HG03460 (cell line): ENCODE measurements around the gene RPGRIP1L.
"Not testable (repeated sequence)": the region's sequence is repeated elsewhere in the genome, so short reads cannot be mapped to it uniquely, and the experiment has no call there.

Source experiments
- ATAC-seq: cut with Tn5 transposase; IDR thresholded peaks from one replicate; pipeline ENCODE4 v1.9.1; 2021; ENCODE audit not compliant: unreplicated experiment

The RPGRIP1L gene

DNA sequence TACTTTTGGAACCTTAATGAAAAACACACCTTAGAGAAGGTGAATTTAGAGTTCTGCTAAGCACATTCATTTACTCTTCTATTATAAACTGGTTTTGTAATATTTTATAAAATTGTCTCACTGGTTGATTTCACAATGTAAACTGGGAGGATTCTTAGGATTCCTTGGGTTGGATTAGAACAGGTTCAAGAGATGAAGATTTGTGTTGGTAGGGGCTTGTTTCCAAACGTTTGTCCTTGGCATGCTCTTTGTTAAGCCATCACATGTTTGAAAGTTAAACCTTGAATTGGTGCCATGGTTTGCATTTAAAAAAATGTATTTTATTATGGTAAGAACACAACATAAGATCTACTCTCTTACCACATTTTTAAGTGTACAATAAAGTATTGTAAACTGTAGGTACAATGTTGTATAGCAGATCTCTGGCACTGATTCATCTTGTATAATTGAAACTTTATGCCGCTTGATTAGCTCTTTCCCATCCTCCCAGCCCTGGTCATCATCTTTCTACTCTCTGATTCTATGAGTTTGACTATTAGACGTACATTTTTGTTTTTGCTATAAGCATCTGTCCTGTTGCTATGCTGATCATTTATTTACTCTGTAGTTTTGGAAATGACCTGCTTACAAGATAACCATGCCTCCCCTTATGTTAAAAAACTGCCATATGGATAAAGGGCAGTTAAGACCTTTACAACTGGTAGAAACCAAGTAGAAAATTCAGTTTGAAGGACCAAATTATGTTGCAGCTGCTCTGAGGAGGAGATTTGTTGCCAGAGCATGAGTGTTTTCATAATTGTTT, 9.9 kb upstream of the RPGRIP1L start:
- ATAC-seq: no peak

GRCh38 chr16:53712065-53712464, 8.4 kb upstream of the RPGRIP1L start:
- ATAC-seq: no peak

GRCh38 chr16:53711390-53711789, 7.7 kb upstream of the RPGRIP1L start:
- ATAC-seq: no peak

GRCh38 chr16:53708490-53708889, 4.8 kb upstream of the RPGRIP1L start:
- ATAC-seq: no peak

DNA sequence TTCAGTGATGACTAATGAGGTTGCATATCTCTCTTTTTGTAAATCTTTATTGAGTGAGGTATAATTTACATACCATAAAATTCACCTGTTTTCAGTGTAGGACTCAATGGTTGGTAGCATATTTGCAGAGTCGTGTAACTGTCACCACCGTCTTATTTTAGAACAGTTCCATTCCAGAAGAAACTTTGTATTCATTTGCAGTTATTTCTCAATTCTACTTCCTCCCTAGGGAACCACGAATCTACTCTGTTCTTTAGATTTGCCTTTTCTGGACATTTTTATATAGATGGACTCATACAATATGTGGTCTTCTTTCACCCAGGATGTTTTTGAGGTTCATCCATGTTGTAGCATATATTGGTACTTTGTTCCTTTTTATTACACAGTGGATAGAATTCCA, 4.0 kb upstream of the RPGRIP1L start:
- no peak for ATAC-seq

DNA sequence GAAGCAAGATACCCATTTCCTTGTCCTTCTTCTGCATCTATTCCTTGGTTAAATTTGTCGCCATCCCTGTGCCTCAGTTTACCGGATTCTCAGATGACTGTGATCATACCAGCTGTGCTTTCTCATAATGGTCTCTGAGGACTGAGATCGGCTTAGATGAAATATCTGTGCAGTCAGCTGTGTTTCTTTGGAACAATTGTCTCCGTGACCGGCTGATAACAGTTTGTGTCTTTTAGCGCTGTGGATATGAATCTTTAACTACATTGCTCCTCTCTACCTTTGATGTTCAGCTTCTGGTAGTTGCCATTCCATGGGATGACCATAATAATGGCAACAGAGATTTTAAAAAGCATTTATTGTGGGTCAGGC, 770 bp upstream of the RPGRIP1L start:
- no peak for ATAC-seq

GRCh38 chr16:53698271-53698670, 5.4 kb downstream of the RPGRIP1L start:
- ATAC-seq: not testable (repeated sequence)

GRCh38 chr16:53695070-53695469, 8.6 kb downstream of the RPGRIP1L start:
- no peak for ATAC-seq

DNA sequence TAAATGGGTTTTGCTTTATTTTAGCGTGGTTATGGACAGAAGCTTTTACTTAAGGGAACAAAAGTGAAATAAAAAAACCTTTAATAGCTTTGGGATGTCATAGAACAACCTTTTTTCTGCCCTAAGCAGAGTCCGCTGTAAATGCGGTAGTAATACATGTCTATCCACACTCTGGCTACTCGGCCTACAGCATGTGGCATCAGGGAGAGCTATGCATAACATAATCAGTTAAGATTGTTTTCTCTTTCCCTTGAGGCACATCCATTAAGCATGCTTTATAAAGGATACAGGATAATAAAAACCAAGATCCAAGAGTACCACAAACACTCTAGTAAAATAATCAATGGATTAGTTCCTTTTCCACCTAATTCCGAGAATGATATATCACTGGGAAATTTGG, 10.3 kb downstream of the RPGRIP1L start:
- ATAC-seq: no peak

DNA sequence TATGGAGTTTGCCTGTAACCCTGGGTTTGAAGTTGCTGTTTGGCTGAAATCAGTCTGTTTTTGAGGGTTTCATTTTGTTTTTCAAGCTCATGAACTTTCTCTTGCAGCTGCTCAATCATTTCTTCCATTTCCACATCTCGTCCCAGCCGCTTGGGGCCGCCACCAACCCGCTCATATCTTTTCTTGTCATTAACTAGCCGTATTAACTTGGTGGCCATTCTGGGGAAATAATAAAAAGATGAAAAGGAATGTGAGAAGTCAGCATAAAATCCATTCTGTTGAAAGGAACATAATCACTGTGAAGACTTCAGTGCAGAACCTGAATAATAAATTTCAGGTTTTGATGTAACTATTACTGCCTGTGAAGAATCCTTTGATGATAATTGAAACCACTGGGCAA, 11.5 kb downstream of the RPGRIP1L start:
- no peak for ATAC-seq

DNA sequence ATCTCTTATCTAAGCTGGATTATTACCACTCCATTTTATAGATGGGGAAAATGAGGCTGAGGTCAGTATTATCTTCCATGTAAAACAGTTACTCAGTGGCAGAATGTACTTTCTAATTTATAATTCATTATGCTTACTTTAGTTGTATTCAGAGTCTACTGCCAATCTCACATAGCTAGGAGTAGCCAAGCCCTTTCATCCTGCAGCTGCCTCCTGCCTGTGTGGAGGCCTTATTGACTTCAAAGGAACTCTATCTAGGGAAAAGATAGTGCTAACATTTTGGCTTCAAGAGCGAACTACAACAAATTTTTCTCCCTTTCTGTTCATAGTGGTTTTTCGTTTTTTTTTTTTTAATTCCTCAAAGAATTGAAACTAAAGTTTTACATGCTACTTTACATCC, 12.9 kb downstream of the RPGRIP1L start:
- ATAC-seq: no peak

- ATAC-seq: no peak
Observed at GRCh38 chr16:53689636-53690035, 14.0 kb downstream of the RPGRIP1L start.

GRCh38 chr16:53686710-53687109, 16.9 kb downstream of the RPGRIP1L start:
- ATAC-seq: no peak

DNA sequence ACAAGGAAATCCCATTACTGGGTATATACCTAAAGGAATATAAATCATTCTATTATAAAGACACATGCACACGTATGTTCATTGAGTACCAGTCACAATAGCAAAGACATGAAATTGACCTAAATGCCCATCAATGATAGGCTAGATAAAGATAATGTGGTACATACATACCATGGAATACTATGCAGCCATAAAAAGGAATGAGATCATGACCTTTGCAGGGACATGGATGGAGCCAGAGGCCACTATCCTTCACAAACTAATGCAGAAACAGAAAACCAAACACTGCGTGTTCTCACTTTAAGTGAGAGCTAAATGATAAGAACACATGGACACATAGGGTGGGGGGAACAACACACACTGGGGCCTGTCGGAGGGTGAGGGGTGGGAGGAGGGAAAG, 18.3 kb downstream of the RPGRIP1L start:
- ATAC-seq: not testable (repeated sequence)

- no peak for ATAC-seq
Observed at GRCh38 chr16:53681354-53681753, 22.3 kb downstream of the RPGRIP1L start.

- ATAC-seq: no peak
Observed at GRCh38 chr16:53680756-53681155, 22.9 kb downstream of the RPGRIP1L start.

DNA sequence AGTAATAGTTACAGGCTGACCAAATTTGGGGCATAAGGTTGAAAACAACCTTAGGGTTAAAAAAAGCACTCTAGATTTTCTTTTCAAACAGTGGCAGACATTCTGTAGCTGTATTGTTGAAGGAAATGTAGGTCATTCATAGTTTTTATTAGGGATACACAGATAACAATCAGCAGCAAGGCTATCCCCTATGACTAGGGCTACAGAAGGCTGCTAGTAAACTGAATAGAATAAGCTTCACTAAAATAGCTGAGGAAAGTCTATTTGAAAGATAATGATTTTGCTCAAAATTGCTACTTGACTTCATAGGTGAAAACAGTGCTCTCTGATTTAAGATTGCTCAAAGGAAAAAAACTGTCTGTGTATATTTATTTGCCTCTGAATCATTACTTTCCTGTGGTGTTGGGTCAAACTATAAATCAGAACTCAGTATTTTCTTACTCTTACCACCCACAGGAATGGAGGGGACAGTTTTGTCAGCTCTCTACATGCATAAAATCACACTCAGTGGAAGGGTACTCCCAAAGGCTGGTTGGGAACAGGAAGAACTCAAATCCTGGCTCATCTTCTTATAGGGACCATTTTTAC, 24.8 kb downstream of the RPGRIP1L start:
- ATAC-seq: no peak

DNA sequence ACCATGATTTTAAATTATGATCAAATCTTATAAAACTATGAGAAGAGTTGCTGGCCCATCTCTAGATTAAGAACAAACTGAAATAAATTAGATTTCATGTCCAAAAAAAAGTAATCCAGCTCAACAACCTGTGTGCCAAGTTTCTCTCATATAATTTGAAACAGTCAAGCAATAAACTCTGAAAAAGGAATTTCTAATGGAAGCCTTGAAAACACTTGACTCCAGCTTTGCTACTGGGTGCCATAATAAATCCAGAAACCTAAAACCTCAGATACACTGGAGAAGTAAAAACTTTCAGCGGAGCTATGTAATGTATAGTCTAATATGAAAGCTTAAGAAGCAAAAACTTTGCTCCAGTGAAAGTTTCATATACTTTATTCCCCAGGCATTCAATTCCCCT, 25.5 kb downstream of the RPGRIP1L start:
- no peak for ATAC-seq

- no peak for ATAC-seq
Observed at GRCh38 chr16:53673189-53673588, 30.5 kb downstream of the RPGRIP1L start.

- no peak for ATAC-seq
Observed at GRCh38 chr16:53672461-53672860, 31.2 kb downstream of the RPGRIP1L start.

DNA sequence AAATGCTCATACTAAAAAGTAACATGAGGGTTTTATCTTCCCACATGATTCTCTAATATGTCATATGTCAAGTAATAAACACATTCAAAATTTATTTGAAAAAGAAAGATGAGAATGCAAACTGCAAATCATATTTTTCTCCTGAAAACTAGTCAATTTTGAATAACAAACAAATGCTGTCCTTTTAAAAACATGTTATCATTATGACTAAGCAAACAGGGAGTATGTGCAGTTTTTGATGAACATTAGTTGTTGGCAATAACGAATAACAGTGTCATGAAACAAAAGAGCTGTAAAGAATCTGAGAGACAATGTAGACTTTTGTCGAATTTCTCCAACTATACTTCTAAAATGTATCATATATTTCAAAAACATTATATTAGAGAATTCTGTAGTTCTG, 34.8 kb downstream of the RPGRIP1L start:
- ATAC-seq: no peak

- ATAC-seq: no peak
Observed at GRCh38 chr16:53666786-53667415, 36.8 kb downstream of the RPGRIP1L start.
